HG03095 (cell line): Measurements from ENCODE around the gene C20orf144.
"Not testable (repeated sequence)": the region's sequence is repeated elsewhere in the genome, so short reads cannot be mapped to it uniquely, and the experiment has no call there.

Experiments used
- ATAC-seq: cut with Tn5 transposase; IDR thresholded peaks from one replicate; pipeline ENCODE4 v1.9.1; 2021; ENCODE audit warnings: moderate library complexity; ENCODE audit not compliant: unreplicated experiment

Gene C20orf144

GRCh38 chr20:33693741-33694638, 31.9 kb downstream of the C20orf144 start:
- ATAC-seq = no peak

- no peak for ATAC-seq
Measured at GRCh38 chr20:33694639-33695012, 32.5 kb downstream of the C20orf144 start.

- no peak for ATAC-seq
Measured at GRCh38 chr20:33696448-33696847, 34.3 kb downstream of the C20orf144 start.

DNA sequence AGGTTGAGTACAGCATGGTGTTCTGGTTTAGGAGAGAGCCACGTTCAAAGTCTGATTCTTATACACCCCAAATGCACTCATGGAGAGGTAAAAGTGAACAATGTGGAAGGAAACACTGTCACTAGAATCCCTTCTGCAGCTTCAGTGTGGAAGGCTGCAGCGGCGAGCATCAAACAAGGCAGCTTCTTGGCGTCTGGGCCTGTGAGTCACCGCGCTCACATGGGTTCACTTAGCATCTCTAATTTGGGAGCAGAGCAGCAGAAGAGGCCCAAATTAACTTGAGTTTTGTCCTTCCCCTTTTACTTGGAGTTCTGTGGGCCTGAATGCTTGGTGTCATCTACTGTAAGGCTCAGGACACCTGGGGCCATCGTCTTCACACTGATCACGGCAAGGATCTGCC, 35.0 kb downstream of the C20orf144 start:
- no peak for ATAC-seq

DNA sequence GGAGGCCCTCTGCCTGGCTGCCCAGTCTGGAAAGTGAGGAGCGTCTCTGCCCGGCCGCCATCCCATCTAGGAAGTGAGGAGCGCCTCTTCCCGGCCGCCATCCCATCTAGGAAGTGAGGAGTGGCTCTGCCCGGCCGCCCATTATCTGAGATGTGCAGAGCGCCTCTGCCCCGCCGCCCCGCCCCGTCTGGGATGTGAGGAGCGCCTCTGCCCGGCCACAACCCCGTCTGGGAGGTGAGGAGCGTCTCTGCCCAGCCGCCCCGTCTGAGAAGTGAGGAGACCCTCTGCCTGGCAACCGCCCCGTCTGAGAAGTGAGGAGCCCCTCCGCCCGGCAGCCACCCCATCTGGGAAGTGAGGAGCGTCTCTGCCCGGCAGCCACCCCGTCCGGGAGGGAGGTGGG, 36.8 kb downstream of the C20orf144 start:
- ATAC-seq = not testable (repeated sequence)

- ATAC-seq = not testable (repeated sequence)
Measured at GRCh38 chr20:33700696-33701441, 38.7 kb downstream of the C20orf144 start.

DNA sequence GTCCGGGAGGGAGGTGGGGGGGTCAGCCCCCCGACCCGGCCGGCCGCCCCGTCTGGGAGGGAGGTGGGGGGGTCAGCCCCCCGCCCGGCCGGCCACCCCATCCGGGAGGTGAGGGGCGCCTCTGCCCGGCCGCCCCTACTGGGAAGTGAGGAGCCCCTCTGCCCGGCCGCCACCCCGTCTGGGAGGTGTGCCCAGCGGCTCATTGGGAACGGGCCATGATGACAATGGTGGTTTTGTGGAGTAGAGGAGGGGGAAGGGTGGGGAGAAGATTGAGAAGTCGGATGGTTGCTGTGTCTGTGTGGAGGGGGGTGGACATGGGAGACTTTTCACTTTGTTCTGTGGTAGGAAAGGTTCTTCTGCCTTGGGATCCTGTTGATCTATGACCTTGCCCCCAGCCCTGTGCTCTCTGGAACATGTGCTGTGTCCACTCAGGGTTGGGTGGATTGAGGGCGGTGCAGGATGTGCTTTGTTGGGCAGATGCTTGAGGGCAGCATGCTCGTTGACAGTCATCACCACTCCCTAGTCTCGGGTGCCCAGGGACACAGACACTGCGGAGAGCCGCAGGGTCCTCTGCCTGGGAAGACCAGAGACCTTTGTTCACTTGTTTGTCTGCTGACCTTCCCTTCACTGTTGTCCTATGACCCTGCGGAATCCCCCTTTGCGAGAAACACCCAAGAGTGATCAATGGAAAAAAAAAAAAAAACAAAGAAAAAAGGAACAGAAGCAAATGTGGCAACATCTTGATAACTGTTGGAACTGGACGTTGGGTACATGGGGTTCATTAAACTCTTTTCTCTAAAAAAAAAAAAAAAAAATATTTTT, 39.7 kb downstream of the C20orf144 start:
- no peak for ATAC-seq

DNA sequence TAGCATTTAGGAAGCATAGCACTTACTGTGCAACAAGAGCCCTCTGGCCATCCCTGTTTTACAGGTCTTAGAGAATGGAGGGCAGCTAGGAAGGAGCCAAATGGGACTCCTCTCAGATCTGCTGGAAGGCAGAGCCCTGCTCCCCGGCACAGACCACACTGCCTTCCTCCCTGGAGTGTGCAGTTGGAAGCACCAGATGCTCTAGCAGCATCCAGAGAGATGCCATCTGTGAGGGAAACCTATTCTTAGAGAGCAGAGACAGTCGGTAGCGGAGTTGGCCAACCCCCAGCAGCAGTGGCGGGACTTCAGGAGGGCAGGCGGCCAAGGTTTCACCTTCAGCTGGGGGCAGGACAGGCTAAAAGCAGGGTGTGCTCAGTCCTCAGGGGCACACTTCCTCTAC, 40.7 kb downstream of the C20orf144 start:
- no peak for ATAC-seq

GRCh38 chr20:33703498-33704137, 41.5 kb downstream of the C20orf144 start:
- ATAC-seq = no peak

GRCh38 chr20:33704197-33704924, 42.2 kb downstream of the C20orf144 start:
- no peak for ATAC-seq

DNA sequence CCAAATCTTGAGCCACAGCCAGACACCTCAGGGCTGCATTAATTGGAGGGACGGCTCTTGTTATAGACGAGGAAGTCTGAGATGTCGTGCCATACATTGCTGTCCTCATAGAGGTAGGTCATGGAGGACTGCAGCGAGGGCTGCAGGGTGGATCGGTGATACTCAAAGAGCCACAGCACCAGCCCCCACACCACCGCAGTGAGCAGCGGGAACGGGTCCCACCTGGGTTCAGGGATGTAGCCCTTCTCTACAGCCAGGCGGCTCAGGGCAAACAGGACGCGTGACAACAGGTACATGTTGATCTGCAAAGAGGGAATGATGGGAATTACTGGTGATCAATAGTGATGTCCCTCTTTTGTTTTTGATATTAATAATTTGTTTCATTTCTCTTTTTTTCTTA, 45.5 kb downstream of the C20orf144 start:
- no peak for ATAC-seq

- no peak for ATAC-seq
Measured at GRCh38 chr20:33709398-33709797, 47.3 kb downstream of the C20orf144 start.

DNA sequence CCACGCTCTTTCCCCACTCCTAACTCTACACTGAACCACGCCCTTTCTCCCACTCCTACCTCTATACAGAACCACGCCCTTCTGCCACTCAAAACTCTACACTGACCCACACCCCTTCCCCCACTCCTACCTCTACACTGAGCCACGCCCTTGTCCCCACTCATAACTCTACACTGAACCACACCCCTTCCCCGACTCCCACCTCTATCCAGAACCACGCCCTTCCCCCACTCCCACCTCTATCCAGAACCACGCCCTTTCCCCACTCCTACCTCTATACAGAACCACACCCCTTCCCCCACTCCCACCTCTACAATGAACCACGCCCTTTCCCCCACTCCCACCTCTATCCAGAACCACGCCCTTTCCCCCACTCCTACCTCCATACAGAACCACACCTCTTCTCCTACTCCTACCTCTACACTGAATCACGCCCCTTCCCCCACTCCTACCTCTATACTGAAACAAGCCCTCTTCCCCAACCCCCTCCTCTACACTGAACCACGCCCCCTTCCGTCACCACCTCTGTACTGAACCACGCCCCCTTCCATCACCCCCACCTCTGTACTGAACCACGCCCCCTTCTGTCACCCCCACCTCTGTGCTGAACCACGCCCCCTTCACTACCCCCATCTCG, 47.9 kb downstream of the C20orf144 start:
- ATAC-seq = no peak

GRCh38 chr20:33710681-33711445, 48.7 kb downstream of the C20orf144 start:
- ATAC-seq = no peak

DNA sequence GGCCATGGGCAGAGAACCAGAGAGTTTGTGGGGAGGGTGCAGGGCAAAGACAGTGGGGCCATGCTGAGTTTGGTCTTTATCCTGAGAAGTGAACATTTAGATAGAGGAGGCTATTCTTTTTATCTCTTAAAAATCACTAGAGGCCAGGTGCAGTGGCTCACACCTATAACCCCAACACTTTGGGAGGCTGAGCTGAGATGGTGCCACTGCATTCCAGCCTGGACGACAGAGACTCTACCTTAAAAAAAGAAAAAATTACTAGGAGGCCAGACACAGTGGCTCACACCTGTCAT, 49.3 kb downstream of the C20orf144 start:
- ATAC-seq = no peak
